ENCODE measurements around the gene SFI1. TPM values are rescaled to one million over a fixed set of nuclear protein-coding genes. Genes with fewer than 3 reads are reported as not detected.
A peak's percentile ranks its signal among the peaks of the same experiment; 100 is the strongest.

The SFI1 gene
- total RNA-seq, 2 experiments from 2014 or later: 221 to 234 TPM

DNA sequence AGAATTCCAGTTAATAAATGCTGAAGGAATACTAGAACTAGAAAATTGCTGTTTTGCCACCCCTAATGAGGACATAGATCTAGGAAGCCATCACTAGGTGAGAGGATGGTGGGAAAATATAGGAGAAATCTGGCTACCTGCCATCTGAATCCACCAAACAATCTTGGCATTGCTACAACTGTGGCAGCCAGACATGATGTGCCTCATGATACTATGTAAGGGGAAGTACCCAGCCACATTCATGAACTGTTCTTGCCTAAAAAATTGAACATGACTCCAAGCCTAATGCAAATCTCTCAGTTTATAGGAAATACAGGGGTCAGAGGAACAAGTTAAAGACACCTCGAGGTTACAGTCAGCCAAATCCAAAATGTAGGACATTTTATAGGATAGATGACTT is 72.8 kb downstream of the SFI1 start:
- POLR2A ChIA-PET: no interaction called here
- CTCF ChIA-PET: interaction anchor here (0.6 to 1.1 kb wide), 2 partner anchors 13 to 263 kb away, joined by 3 read pairs; no protein-coding TSS in a partner anchor
- intact Hi-C loops (cut with DNase I, micrococcal nuclease): no loop called here
- Mint-ChIP-seq H3K27me3 (no peaks in the 10 kb centered on the region), H3K9me3 (ENCODE audit: low read depth) (no peaks in the 10 kb centered on the region), H3K27ac (peak overlapping the region; percentile 32), H3K36me3 (ENCODE audit: low read depth) (peaks cover 28% of the 10 kb centered on the region), H3K4me3 (no peak overlapping the region), H3K4me1 (peaks cover 4% of the 10 kb centered on the region)
- ATAC-seq (peak; percentile 55), DNase-seq (no peak)

GRCh38 chr22:31572939-31573338 is 76.6 kb downstream of the SFI1 start:
- peaks cover 34% of the 10 kb centered on the region for H3K36me3 Mint-ChIP-seq (ENCODE audit: low read depth)
- POLR2A ChIA-PET: no interaction called here

GRCh38 chr22:31574055-31574670 is 77.8 kb downstream of the SFI1 start:
- peaks cover 33% of the 10 kb centered on the region for H3K36me3 Mint-ChIP-seq (ENCODE audit: low read depth)
- peaks cover 5% of the 10 kb centered on the region for H3K4me1 Mint-ChIP-seq
- no peaks in the 10 kb centered on the region for H3K9me3 Mint-ChIP-seq (ENCODE audit: low read depth)
- ChIA-PET CTCF (interaction anchor here (0.7 to 1.4 kb wide), 2 partner anchors 9 to 13 kb away, joined by 3 read pairs; no protein-coding TSS in a partner anchor), POLR2A (no interaction called here)
- no peak overlapping the region for H3K27ac Mint-ChIP-seq
- no peak overlapping the region for H3K4me3 Mint-ChIP-seq
- DNase-seq: no peak
- no peak for ATAC-seq
- H3K27me3 Mint-ChIP-seq: no peaks in the 10 kb centered on the region
- intact Hi-C loops (cut with DNase I, micrococcal nuclease): no loop called here

More at GRCh38 chr22:31572939-31573338, 76.6 kb downstream of the SFI1 start:
- intact Hi-C loops (cut with DNase I, micrococcal nuclease): no loop called here
- Mint-ChIP-seq H3K27ac (no peak overlapping the region), H3K27me3 (no peaks in the 10 kb centered on the region), H3K4me3 (no peak overlapping the region), H3K9me3 (ENCODE audit: low read depth) (no peaks in the 10 kb centered on the region), H3K4me1 (peaks cover 6% of the 10 kb centered on the region)
- no peak for ATAC-seq
- CTCF ChIA-PET: interaction anchor here (0.8 kb wide), 1 partner anchor 62 kb away, joined by 3 read pairs; no protein-coding TSS in a partner anchor
- DNase-seq: no peak

DNA sequence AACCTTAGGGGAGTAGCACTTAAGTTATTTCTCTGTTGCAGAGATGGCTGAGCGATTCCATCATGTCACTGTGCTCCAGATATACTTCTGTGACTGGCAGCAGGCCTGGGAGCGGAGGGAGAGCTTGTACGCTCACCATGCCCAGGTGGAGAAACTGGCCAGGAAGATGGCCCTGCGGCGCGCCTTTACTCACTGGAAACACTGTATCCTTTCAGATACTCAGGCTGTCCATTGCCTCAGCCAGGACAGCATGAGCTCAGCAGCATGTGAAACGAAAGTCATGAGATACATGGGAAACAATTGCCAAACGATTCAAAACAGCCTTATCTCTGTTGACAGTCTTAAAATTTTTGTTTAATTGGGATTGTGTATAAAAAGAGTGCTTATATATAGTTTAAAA is 78.9 kb downstream of the SFI1 start:
- DNase-seq: no peak
- ChIA-PET POLR2A (no interaction called here), CTCF (interaction anchor here (1.4 kb wide), 1 partner anchor 8 kb away, joined by 3 read pairs; no protein-coding TSS in a partner anchor)
- H3K9me3 Mint-ChIP-seq (ENCODE audit: low read depth): no peaks in the 10 kb centered on the region
- intact Hi-C loops (cut with DNase I, micrococcal nuclease): no loop called here
- H3K27me3 Mint-ChIP-seq: no peaks in the 10 kb centered on the region
- H3K4me3 Mint-ChIP-seq: no peak overlapping the region
- peaks cover 35% of the 10 kb centered on the region for H3K36me3 Mint-ChIP-seq (ENCODE audit: low read depth)
- no peak for ATAC-seq
- H3K4me1 Mint-ChIP-seq: peaks cover 3% of the 10 kb centered on the region
- peak overlapping the region; percentile 20 for H3K27ac Mint-ChIP-seq

DNA sequence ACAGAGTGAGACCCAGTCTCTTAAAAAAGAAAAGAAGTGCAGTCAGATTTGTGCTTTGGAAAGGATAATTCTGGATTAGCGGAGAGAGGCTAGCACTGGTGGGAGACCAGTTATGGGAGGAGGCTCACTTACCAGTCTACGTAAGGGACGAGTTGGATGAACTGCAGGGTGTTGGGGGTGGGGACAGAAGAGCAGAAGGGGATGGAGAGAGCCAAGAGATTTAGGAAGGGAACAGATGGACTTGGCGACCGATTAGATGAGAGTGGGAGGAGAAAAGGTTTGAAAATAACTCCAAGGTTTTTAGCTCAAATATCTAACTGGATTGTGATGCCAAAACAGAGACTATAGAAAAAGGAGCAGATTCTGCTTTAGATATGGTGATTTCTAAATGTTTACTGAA is 81.4 kb downstream of the SFI1 start:
- peaks cover 13% of the 10 kb centered on the region for H3K4me1 Mint-ChIP-seq
- intact Hi-C loops (cut with DNase I, micrococcal nuclease): no loop called here
- ATAC-seq (no peak), DNase-seq (no peak)
- peaks cover 32% of the 10 kb centered on the region for H3K36me3 Mint-ChIP-seq (ENCODE audit: low read depth)
- H3K27ac Mint-ChIP-seq: no peak overlapping the region
- H3K9me3 Mint-ChIP-seq (ENCODE audit: low read depth): no peaks in the 10 kb centered on the region
- H3K4me3 Mint-ChIP-seq: no peak overlapping the region
- POLR2A ChIA-PET: no interaction called here
- no peaks in the 10 kb centered on the region for H3K27me3 Mint-ChIP-seq
- CTCF ChIA-PET: no interaction called here

- H3K27me3 Mint-ChIP-seq: no peaks in the 10 kb centered on the region
- H3K9me3 Mint-ChIP-seq (ENCODE audit: low read depth): no peaks in the 10 kb centered on the region
- POLR2A ChIA-PET: no interaction called here
- ATAC-seq (no peak), DNase-seq (no peak)
- no peak overlapping the region for H3K4me3 Mint-ChIP-seq
- intact Hi-C loops (cut with DNase I, micrococcal nuclease): no loop called here
- H3K36me3 Mint-ChIP-seq (ENCODE audit: low read depth): peaks cover 29% of the 10 kb centered on the region
- no peak overlapping the region for H3K27ac Mint-ChIP-seq
- H3K4me1 Mint-ChIP-seq: peaks cover 16% of the 10 kb centered on the region
- CTCF ChIA-PET: no interaction called here
Observed at GRCh38 chr22:31578171-31578570, 81.8 kb downstream of the SFI1 start.

DNA sequence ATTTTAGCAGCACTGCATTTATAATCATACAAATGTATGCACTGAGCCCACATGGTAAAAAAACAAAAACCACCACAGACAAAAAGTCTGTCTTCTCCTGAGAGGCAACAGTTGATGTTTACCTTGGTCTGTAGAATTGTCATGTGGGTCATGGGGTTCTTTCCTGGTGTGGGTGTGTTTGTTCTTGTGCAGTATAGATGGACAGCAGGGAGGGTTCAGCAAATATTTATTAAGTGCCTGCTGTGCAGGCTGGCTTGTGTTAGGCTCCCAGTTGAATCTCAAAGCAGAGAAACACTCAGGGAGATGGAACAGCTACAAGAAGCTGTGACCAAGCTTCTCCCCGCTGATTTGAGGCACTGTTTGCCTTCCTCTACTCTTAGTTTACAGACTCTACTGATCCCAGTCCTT is 83.5 kb downstream of the SFI1 start:
- peaks cover 40% of the 10 kb centered on the region for H3K36me3 Mint-ChIP-seq (ENCODE audit: low read depth)
- peaks cover 33% of the 10 kb centered on the region for H3K4me1 Mint-ChIP-seq
- no peak for DNase-seq
- H3K4me3 Mint-ChIP-seq: no peak overlapping the region
- peak overlapping the region; percentile 11 for H3K27ac Mint-ChIP-seq
- ChIA-PET CTCF (no interaction called here), POLR2A (interaction anchor here (0.5 kb wide), 1 partner anchor 10 kb away, joined by 3 read pairs; no protein-coding TSS in a partner anchor)
- intact Hi-C loops (cut with DNase I, micrococcal nuclease): loop anchor here in 1 of 2 experiments (5.0 kb wide), 1 partner anchor 247 kb away; no protein-coding TSS in a partner anchor
- no peaks in the 10 kb centered on the region for H3K27me3 Mint-ChIP-seq
- no peak for ATAC-seq
- H3K9me3 Mint-ChIP-seq (ENCODE audit: low read depth): no peaks in the 10 kb centered on the region

- H3K4me3 Mint-ChIP-seq: no peak overlapping the region
- peaks cover 54% of the 10 kb centered on the region for H3K36me3 Mint-ChIP-seq (ENCODE audit: low read depth)
- POLR2A ChIA-PET: interaction anchor here (0.9 kb wide), 1 partner anchor 47 kb away, joined by 3 read pairs; no protein-coding TSS in a partner anchor
- CTCF ChIA-PET: interaction anchor here (0.7 to 3.1 kb wide), 5 partner anchors 10 to 328 kb away, joined by 3 to 8 read pairs (median 4); no protein-coding TSS in a partner anchor
- peaks cover 52% of the 10 kb centered on the region for H3K4me1 Mint-ChIP-seq
- DNase-seq (no peak), ATAC-seq (no peak)
- H3K27ac Mint-ChIP-seq: no peak overlapping the region
- H3K9me3 Mint-ChIP-seq (ENCODE audit: low read depth): no peaks in the 10 kb centered on the region
- H3K27me3 Mint-ChIP-seq: no peaks in the 10 kb centered on the region
- intact Hi-C loops (cut with DNase I, micrococcal nuclease): loop anchor here in 1 of 2 experiments (2.0 to 5.0 kb wide), 3 partner anchors 47 to 243 kb away; no protein-coding TSS in a partner anchor
Observed at GRCh38 chr22:31583861-31584485, 87.6 kb downstream of the SFI1 start.

GRCh38 chr22:31584804-31585160 is 88.4 kb downstream of the SFI1 start:
- Mint-ChIP-seq H3K9me3 (ENCODE audit: low read depth) (no peaks in the 10 kb centered on the region), H3K27ac (peak overlapping the region; percentile 32), H3K4me3 (no peak overlapping the region), H3K27me3 (no peaks in the 10 kb centered on the region), H3K36me3 (ENCODE audit: low read depth) (peaks cover 57% of the 10 kb centered on the region), H3K4me1 (peaks cover 53% of the 10 kb centered on the region)
- CTCF ChIA-PET: interaction anchor here (0.7 to 3.1 kb wide), 4 partner anchors 19 to 329 kb away, joined by 3 to 8 read pairs (median 4); no protein-coding TSS in a partner anchor
- no peak for DNase-seq
- POLR2A ChIA-PET: interaction anchor here (0.6 to 0.9 kb wide), 2 partner anchors 28 to 48 kb away, joined by 3 to 10 read pairs; no protein-coding TSS in a partner anchor
- ATAC-seq: no peak
- intact Hi-C loops (cut with DNase I, micrococcal nuclease): loop anchor here in 1 of 2 experiments (5.0 kb wide), 1 partner anchor 243 kb away; no protein-coding TSS in a partner anchor

- Mint-ChIP-seq H3K36me3 (ENCODE audit: low read depth) (peaks cover 54% of the 10 kb centered on the region), H3K4me1 (peaks cover 53% of the 10 kb centered on the region), H3K9me3 (ENCODE audit: low read depth) (no peaks in the 10 kb centered on the region), H3K27ac (peak overlapping the region; percentile 64), H3K27me3 (no peaks in the 10 kb centered on the region), H3K4me3 (no peak overlapping the region)
- DNase-seq: peak; percentile 35
- intact Hi-C loops (cut with DNase I, micrococcal nuclease): no loop called here
- ChIA-PET POLR2A (interaction anchor here (0.6 kb wide), 1 partner anchor 28 kb away, joined by 10 read pairs; no protein-coding TSS in a partner anchor), CTCF (interaction anchor here (0.6 to 3.1 kb wide), 3 partner anchors 18 to 49 kb away, joined by 3 to 8 read pairs (median 3); no protein-coding TSS in a partner anchor)
- ATAC-seq: peak; percentile 47
Observed at GRCh38 chr22:31585161-31585859, 89.0 kb downstream of the SFI1 start.

All from activated CD4-positive, alpha-beta T cell treated with anti-CD3 and anti-CD28 coated beads for 36 hours (primary cell).